A549 (cell line): Measurements from ENCODE around the gene MDGA2. TPM values are rescaled to one million over a fixed set of nuclear protein-coding genes. Genes with fewer than 3 reads are reported as not detected.

Experiments
- ATAC-seq, 2 experiments: fragments of 200-7000 bp in 1 of 2; fragments of >200 bp in 1 of 2; cut with Nextera tagmentation in 1 of 2; cut with Tn5 transposase in 1 of 2; 3 replicates each; pipeline versions ENCODE4 v1.8.0 to v1.9.1; 2018 to 2020; ENCODE audit warnings: mild to moderate bottlenecking in 1 of 2, moderate library complexity in 1 of 2
- CTCF ChIA-PET: fragments of 300-600 bp; sonication (Branson Sonifier 250); formaldehyde crosslinking; extraction: SDS; loops from one replicate; lab custom pipeline; 2021; ENCODE audit warnings: antibody characterized with exemption, inconsistent platforms; lab: Yijun Ruan, JAX
- POLR2A ChIA-PET: fragments of 350-600 bp; formaldehyde crosslinking; extraction: SDS; loops from one replicate; lab custom pipeline; 2021; ENCODE audit warnings: antibody characterized with exemption, inconsistent platforms; lab: Yijun Ruan, JAX
- DNase-seq, 2 experiments: peaks; one replicate each; pipeline versions ENCODE4 v3.0.0 to v3.0.0-alpha.2; 2011 to 2016; ENCODE audit warnings: low read depth in 1 of 2, low spot score in 1 of 2
- FAIRE-seq: peaks from 2 replicates; lab custom pipeline; 2011; peaks lifted over from hg19 to GRCh38; lab: Jason Lieb, UNC
- H3K27ac ChIP-seq, 2 experiments: fragments of >200 bp; sonication (Bioruptor Twin); formaldehyde crosslinking; 3 replicates each; pipeline ENCODE4 v1.5.1; 2016 to 2017
- H3K4me1 ChIP-seq: fragments of >200 bp; sonication (Bioruptor Twin); formaldehyde crosslinking; 3 replicates; pipeline ENCODE4 v1.6.1; 2016
- H3K4me2 ChIP-seq: fragments of >200 bp; sonication (Bioruptor Twin); formaldehyde crosslinking; 3 replicates; pipeline ENCODE4 v1.6.1; 2016
- H3K4me3 ChIP-seq: fragments of >200 bp; sonication (Bioruptor Twin); formaldehyde crosslinking; 3 replicates; pipeline ENCODE4 v1.5.1; 2016
- H3K9me3 ChIP-seq: fragments of >200 bp; sonication (Bioruptor Twin); formaldehyde crosslinking; 3 replicates; pipeline ENCODE4 v1.6.1; 2016
- CBX2 ChIP-seq: fragments of 200-600 bp; sonication (generic); IDR thresholded peaks from 2 replicates; pipeline ENCODE4 v1.6.1; 2016; ENCODE audit warnings: low read depth, mild to moderate bottlenecking, borderline replicate concordance
- CBX8 ChIP-seq: fragments of 200-600 bp; sonication (generic); IDR thresholded peaks from 2 replicates; pipeline ENCODE4 v1.6.1; 2016
- CHD2 ChIP-seq: fragments of 150-350 bp; IDR thresholded peaks from 2 replicates; pipeline ENCODE4 v1.6.1; 2014; ENCODE audit warnings: low read length; ENCODE audit not compliant: partially characterized antibody
- CHD4 ChIP-seq: fragments of 200-600 bp; sonication (generic); IDR thresholded peaks from 2 replicates; pipeline ENCODE4 v1.6.1; 2016; ENCODE audit warnings: antibody characterized with exemption, mild to moderate bottlenecking, borderline replicate concordance
- E2F6 ChIP-seq: IDR thresholded peaks from 2 replicates; pipeline ENCODE4 v1.6.1; 2012; ENCODE audit warnings: low read depth, borderline replicate concordance
- EHMT2 ChIP-seq: fragments of 200-600 bp; sonication (generic); IDR thresholded peaks from 2 replicates; pipeline ENCODE4 v1.6.1; 2016; ENCODE audit warnings: antibody characterized with exemption, low read depth, mild to moderate bottlenecking, moderate library complexity
- EP300 ChIP-seq, 2 experiments: fragments of >200 bp; sonication (Bioruptor Twin); formaldehyde crosslinking; IDR thresholded peaks; 2 replicates in 1 of 2; 3 replicates in 1 of 2; pipeline ENCODE4 v1.6.1; 2016 to 2017
- GATA3 ChIP-seq: IDR thresholded peaks from 2 replicates; pipeline ENCODE4 v1.6.1; 2012; ENCODE audit warnings: borderline replicate concordance
- HEYL ChIP-seq: fragments of 250-450 bp; sonication (Bioruptor Pico); IDR thresholded peaks from 2 replicates; pipeline ENCODE4 v1.8.0; 2021; ENCODE audit warnings: mild to moderate bottlenecking, moderate library complexity
- HOXB13 ChIP-seq: fragments of 250-450 bp; sonication (Bioruptor Pico); IDR thresholded peaks from 2 replicates; pipeline ENCODE4 v1.5.0; 2020; ENCODE audit warnings: low read depth, mild to moderate bottlenecking, moderate library complexity
- JUNB ChIP-seq: fragments of >200 bp; sonication (Bioruptor Twin); formaldehyde crosslinking; IDR thresholded peaks from 2 replicates; pipeline ENCODE4 v1.6.1; 2016
- KDM1A ChIP-seq: fragments of 200-600 bp; sonication (generic); IDR thresholded peaks from 2 replicates; pipeline ENCODE4 v1.6.1; 2016; ENCODE audit warnings: low read depth, mild to moderate bottlenecking
- MAFK ChIP-seq: fragments of 450-650 bp; IDR thresholded peaks from 2 replicates; pipeline ENCODE4 v1.6.1; 2014; ENCODE audit not compliant: partially characterized antibody
- MAX ChIP-seq: IDR thresholded peaks from 2 replicates; pipeline ENCODE4 v1.6.1; 2012
- MAZ ChIP-seq: fragments of 150-350 bp; IDR thresholded peaks from 2 replicates; pipeline ENCODE4 v1.6.1; 2014; ENCODE audit warnings: antibody characterized with exemption, low read depth, low read length, borderline replicate concordance
- NFE2L2 ChIP-seq: fragments of 150-350 bp; conservative IDR thresholded peaks from 2 replicates; pipeline ENCODE4 v1.6.1; 2014; ENCODE audit warnings: low read length
- NR3C1 ChIP-seq: fragments of >200 bp; sonication (Bioruptor Twin); formaldehyde crosslinking; IDR thresholded peaks from 3 replicates; pipeline ENCODE4 v1.6.1; 2017
- PBX3 ChIP-seq: IDR thresholded peaks from 2 replicates; pipeline ENCODE4 v1.6.1; 2012
- RAD21 ChIP-seq, 2 experiments: fragments of >200 bp in 1 of 2; sonication (Bioruptor Twin) in 1 of 2; formaldehyde crosslinking in 1 of 2; IDR thresholded peaks in 1 of 2; conservative IDR thresholded peaks in 1 of 2; 2 replicates in 1 of 2; 3 replicates in 1 of 2; pipeline ENCODE4 v1.6.1; 2012 to 2018; ENCODE audit warnings: inconsistent platforms in 1 of 2
- REST ChIP-seq: fragments of 200-600 bp; sonication (generic); IDR thresholded peaks from 2 replicates; pipeline ENCODE4 v1.6.1; 2016; ENCODE audit warnings: antibody characterized with exemption, mild to moderate bottlenecking, moderate library complexity
- SMC3 ChIP-seq: fragments of >200 bp; sonication (Bioruptor Twin); formaldehyde crosslinking; IDR thresholded peaks from 3 replicates; pipeline ENCODE4 v1.6.1; 2018; ENCODE audit warnings: inconsistent platforms
- TFCP2L1 ChIP-seq: fragments of 250-450 bp; sonication (Bioruptor Pico); IDR thresholded peaks from 2 replicates; pipeline ENCODE4 v1.5.0; 2021; ENCODE audit warnings: mild to moderate bottlenecking
- TP53 ChIP-seq: fragments of 250-450 bp; sonication (Bioruptor Pico); IDR thresholded peaks from 2 replicates; pipeline ENCODE4 v1.5.0; 2021; ENCODE audit warnings: mild to moderate bottlenecking, moderate library complexity
- USF2 ChIP-seq: fragments of 450-650 bp; IDR thresholded peaks from 2 replicates; pipeline ENCODE4 v1.6.1; 2014; ENCODE audit warnings: antibody characterized with exemption
- ZNF302 ChIP-seq: fragments of 250-450 bp; sonication (Bioruptor Pico); IDR thresholded peaks from 2 replicates; pipeline ENCODE4 v1.9.0; 2021; ENCODE audit warnings: inconsistent platforms, mild to moderate bottlenecking, moderate library complexity
- ZSCAN20 ChIP-seq: fragments of 250-450 bp; sonication (Bioruptor Pico); IDR thresholded peaks from 2 replicates; pipeline ENCODE4 v1.8.0; 2022; ENCODE audit warnings: mild to moderate bottlenecking, moderate library complexity
- WGBS: methylation state at CpG from one replicate; pipeline ENCODE4 v1.1.6; 2017; ENCODE audit errors: missing lambda C conversion rate; 5-methylcytosine and 5-hydroxymethylcytosine counted together
- polyA plus RNA-seq, 4 experiments: library from polyadenylated mRNA; depleted of rRNA in 3 of 4; stranded (reverse); fragments of >200 nt; fragmentation: RNase III in 1 of 4; extraction: RNeasy Plus Mini Kit Qiagen cat#74134 plus additional on column Dnase treatment in 1 of 4; gene quantifications; 2 replicates in 3 of 4; 3 replicates in 1 of 4; pipeline ENCODE4 v1.2.3, GENCODE V29; 2011 to 2017

MDGA2 gene
- polyA plus RNA-seq, 2 of the 4 experiments (the other 2 are of a cell fraction), result 0.08 to 0.12 TPM

GRCh38 chr14:47539031-47539461 lies 136.4 kb downstream of the MDGA2 start (continued):
- TF ChIP-seq CHD2 (no peak), CBX2 (no peak)

- 1% methylated on average over 2 of the region's 2 CpGs for WGBS
- no peak for FAIRE-seq
- ATAC-seq, result no peak
- Histone ChIP-seq H3K27ac (no peak overlapping the region), H3K4me1 (no peaks in the 10 kb centered on the region), H3K9me3 (no peaks in the 10 kb centered on the region), H3K4me2 (no peak overlapping the region), H3K4me3 (no peak overlapping the region)
- POLR2A ChIA-PET, result no interaction called here
- CTCF ChIA-PET, result no interaction called here
- TF ChIP-seq MAZ (no peak), HOXB13 (no peak), CHD4 (no peak), JUNB (no peak), USF2 (no peak), HEYL (CRISPR knock-in tag) (no peak), GATA3 (no peak), MAFK (no peak), E2F6 (no peak), MAX (no peak)
- DNase-seq, result no peak
Observed at GRCh38 chr14:47536341-47536740, 139.1 kb downstream of the MDGA2 start.

GRCh38 chr14:47526591-47527244 lies 148.7 kb downstream of the MDGA2 start:
- DNase-seq, result no peak
- TF ChIP-seq E2F6 (no peak), TFCP2L1 (CRISPR knock-in tag) (no peak), RAD21 (conservative IDR thresholded peaks at IDR 0.05 in 1 of 2, IDR thresholded peaks at IDR 0.05 in 1 of 2) (no peak), MAZ (no peak), REST (no peak), GATA3 (no peak), MAX (no peak), KDM1A (no peak), CBX8 (no peak), NFE2L2 (no peak), ZSCAN20 (CRISPR knock-in tag) (no peak), EP300 (IDR thresholded peaks at IDR 0.05) (no peak), NR3C1 (no peak), SMC3 (no peak), PBX3 (no peak), TP53 (CRISPR knock-in tag) (no peak), ZNF302 (CRISPR knock-in tag) (no peak), MAFK (no peak), EHMT2 (no peak)
- Histone ChIP-seq H3K27ac (no peak overlapping the region), H3K4me2 (no peak overlapping the region), H3K4me1 (no peaks in the 10 kb centered on the region), H3K4me3 (no peak overlapping the region), H3K9me3 (no peaks in the 10 kb centered on the region)
- POLR2A ChIA-PET, result no interaction called here
- no peak for FAIRE-seq
- 3% methylated on average over 3 of the region's 3 CpGs for WGBS
- no peak for ATAC-seq
- CTCF ChIA-PET, result interaction anchor here (0.8 kb wide), 1 partner anchor 23 kb away, joined by 3 read pairs; no protein-coding TSS in a partner anchor
